ENCODE measurements around the gene LRRC37A.
"Not testable (repeated sequence)": the region's sequence is repeated elsewhere in the genome, so short reads cannot be mapped to it uniquely, and the experiment has no call there.

DNA sequence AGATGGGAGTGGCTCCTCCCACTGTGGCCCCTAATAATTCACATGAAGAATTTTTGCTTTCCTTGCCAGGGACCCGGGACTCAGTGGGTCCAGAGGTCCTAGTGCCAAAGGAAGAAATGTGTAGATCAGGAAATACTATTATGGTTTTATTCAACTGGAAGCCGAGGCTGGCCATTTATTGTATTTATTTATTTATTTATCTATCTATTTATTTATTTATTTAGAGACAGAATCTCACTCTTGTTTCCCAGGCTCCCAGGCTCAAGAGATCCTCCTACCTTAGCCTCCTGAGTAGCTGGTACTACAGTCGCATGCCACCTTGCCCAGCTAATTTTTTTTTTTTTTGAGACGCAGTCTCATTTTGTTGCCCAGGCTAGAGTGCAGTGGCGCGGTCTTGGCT lies 40.7 kb upstream of the LRRC37A start:
- not testable (repeated sequence) for TF ChIP-seq POLR2AphosphoS5, POLR2A (IDR thresholded peaks at IDR 0.05)
